GM21367 (cell line): Measurements from ENCODE around the gene VSIG4.
A peak's percentile ranks its signal among the peaks of the same experiment; 100 is the strongest.

Experiments used
- ATAC-seq: cut with Tn5 transposase; IDR thresholded peaks from one replicate; pipeline ENCODE4 v1.9.1; 2021; ENCODE audit not compliant: unreplicated experiment

VSIG4 gene

DNA sequence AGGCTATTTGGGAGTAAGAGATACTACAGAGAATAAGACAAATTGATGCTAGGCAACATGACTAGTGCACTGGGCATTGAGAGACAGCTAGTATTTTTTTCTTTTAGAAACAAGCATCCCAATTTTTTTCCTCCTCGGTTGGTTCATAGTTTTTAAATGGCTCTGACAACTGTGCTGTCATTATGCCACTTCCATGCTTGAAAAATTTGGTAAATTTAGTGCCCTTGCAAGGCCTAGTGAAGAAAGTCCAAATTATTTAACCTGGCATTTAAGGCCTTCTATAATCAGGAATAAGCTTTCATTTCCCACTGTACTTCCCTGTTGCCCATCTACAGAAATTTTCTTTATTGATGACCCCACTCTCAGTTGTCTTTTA lies 15.8 kb downstream of the VSIG4 start:
- ATAC-seq: no peak

GRCh38 chrX:66023385-66024091 lies 16.3 kb downstream of the VSIG4 start:
- no peak for ATAC-seq

- no peak for ATAC-seq
Measured at GRCh38 chrX:66022632-66023384, 17.1 kb downstream of the VSIG4 start.

GRCh38 chrX:66021765-66022631 lies 17.9 kb downstream of the VSIG4 start:
- no peak for ATAC-seq

DNA sequence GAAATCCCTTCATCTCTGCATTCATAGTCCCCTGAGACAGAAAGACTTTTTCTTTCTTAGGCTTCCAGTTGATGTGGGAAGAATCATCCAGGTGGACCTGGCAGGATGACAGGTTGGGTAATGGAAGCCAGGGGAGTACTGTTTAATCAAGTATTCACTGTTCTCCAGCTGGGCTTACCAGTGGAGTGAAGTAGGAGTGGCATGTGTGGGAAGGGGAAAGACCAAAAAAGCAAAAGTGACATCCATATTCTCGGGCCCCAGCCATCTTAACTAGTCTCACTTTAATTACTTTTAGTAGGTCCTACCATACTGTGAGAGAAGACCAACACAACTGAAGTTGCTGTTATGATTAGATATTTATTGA lies 18.5 kb downstream of the VSIG4 start:
- ATAC-seq: no peak

GRCh38 chrX:66020631-66021334 lies 19.1 kb downstream of the VSIG4 start:
- ATAC-seq: no peak

GRCh38 chrX:66019974-66020373 lies 19.9 kb downstream of the VSIG4 start:
- ATAC-seq: no peak

DNA sequence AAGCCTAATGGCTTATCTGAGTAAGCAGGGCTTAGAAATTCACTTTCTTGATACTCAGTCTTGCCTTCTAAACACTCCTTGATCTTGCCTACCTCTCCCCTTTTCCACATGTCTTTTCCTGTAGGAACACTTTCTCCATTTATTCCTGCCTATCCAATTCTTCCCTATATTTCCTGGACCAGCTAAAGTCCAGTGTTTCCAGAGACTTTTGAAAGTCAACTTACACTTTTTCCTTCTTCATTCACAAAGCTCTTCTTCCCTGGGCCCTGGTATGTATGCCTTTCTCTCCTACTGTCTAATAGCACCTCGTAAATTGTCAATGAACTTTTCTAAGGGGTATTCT lies 20.6 kb downstream of the VSIG4 start:
- no peak for ATAC-seq

DNA sequence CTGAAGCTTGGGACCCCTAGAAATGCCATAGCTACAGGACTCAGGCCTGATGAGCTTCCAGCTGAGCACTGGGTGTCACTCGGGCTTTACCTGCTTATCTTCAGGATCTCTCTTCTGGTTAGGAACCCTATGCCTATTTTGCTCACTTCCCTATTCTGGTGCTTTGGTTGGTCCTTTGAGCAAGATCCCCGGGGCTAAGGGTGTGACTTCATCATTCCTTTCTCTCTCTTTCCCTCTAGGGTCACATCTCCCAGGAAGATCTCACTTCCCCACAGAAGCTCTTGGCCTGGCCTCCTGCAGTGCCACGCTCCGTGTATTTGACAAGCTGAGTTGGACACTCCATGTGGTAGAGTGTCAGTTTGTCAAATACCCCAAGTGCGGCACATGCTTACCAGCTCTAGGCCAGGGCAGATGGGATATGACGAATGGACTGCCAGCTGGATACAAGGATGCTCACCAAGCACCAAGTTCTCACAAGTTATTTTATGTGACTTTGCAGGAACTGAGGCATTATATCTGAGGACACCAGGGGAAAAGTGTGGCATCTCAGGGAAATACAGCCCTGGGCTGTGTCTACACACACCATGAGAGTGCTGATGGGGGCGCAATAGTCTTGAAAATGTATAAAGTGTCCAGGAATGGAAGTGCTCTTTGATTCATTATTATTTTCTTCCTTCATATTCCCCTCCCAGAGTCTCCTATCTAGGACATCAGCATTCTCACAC lies 21.1 kb downstream of the VSIG4 start:
- no peak for ATAC-seq

GRCh38 chrX:66017659-66018170 lies 22.2 kb downstream of the VSIG4 start:
- ATAC-seq: no peak

GRCh38 chrX:66016905-66017658 lies 22.8 kb downstream of the VSIG4 start:
- ATAC-seq: no peak

DNA sequence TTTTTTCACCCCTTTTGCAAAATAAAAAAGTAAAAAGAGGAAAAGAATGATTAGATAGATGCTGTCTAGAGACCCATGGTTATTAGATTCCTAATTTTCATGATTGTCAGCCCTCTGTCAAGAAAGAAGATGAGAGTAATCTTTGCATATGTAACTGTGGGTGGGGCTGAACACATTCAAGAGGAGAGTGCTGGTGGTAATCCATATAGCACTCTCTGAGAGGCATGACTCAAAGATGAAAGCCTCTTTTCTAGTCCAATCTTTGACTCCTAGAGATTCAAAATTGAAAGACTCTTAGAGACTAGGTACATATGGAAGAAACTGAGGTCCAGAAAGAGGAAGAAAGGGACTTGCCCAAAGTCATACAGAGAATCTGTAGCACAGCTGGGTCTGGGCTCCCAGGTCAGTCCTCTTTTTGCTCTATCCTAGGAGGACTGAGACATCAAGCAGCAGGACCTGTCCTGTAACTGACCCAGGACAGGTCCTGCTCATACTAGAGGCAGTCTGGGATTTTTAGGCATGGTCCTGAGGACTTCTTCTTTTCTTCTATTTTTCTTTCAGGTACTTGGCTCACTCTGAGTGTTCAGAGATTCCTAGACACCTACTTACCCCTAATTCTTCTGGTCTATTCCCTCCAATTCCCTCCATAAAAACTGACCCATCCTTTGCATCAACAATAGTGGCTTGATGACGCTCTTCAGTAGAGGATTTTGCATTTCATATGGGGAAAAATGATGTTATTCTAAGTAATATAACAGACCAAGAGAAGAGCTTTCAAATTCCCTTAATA lies 23.8 kb downstream of the VSIG4 start:
- peak; percentile 23 for ATAC-seq

GRCh38 chrX:66015152-66015831 lies 24.6 kb downstream of the VSIG4 start:
- ATAC-seq: peak; percentile 31

DNA sequence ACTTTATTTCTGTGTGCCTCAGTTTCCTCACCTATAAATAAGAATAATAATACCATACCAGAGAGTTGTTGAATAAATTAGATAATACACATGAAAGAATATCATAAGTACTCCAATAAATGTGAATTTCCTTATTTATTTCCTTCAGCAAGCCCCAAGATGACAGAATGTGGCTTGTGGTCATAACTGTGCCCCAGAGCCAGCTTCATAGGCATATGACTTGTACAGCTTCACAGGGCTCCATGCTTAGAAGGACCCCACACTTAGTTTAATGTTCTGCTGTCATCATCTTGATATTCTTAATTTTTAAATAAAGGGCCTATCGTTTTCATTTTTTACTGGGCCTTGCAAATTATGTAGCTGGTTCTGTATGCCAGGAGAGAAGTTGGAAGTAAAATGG lies 25.3 kb downstream of the VSIG4 start:
- ATAC-seq: no peak

- ATAC-seq: no peak
Measured at GRCh38 chrX:66014084-66014483, 25.8 kb downstream of the VSIG4 start.

GRCh38 chrX:66013194-66013816 lies 26.6 kb downstream of the VSIG4 start:
- no peak for ATAC-seq

DNA sequence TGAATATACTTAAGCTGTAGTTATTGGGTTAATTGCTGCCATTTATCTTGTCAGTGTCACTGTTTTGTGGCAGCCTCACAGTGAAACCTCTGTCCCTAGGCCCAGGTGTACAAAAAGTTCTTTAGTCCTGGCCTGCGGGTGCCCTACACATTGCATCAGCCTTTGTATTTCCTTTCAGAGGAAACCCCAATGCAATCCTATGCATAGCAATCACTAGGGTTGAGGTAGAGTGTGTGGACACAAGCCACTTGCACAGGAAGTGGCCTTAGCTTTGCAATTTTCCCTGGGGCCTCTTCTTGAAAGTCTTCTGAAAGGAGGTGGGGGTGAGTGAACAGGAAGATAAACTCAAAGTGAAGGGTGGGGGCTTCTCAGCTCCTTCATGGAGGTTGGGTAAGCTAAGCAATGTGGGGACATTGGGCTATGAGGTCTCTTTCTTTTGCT lies 27.8 kb downstream of the VSIG4 start:
- peak; percentile 43 for ATAC-seq
